GM23338 (cell line): ENCODE measurements around the gene KLHL12. TPM values are rescaled to one million over a fixed set of nuclear protein-coding genes. Genes with fewer than 3 reads are reported as not detected.

Experiments used
- ATAC-seq: fragments of 200-7000 bp; cut with Tn5 transposase; 3 replicates; pipeline ENCODE4 v1.9.1; 2020
- DNase-seq: peaks from one replicate; pipeline ENCODE4 v3.0.0-alpha.2; 2015; ENCODE audit warnings: low spot score
- H2AFZ ChIP-seq: fragments of 200-600 bp; sonication (generic); 2 replicates; pipeline ENCODE4 v1.8.0; 2016; ENCODE audit warnings: antibody characterized with exemption, mild to moderate bottlenecking, moderate library complexity
- H3F3A ChIP-seq: fragments of 200-600 bp; sonication (generic); replicated peaks from 2 replicates; pipeline ENCODE4 v1.8.0; 2017; ENCODE audit warnings: antibody characterized with exemption, mixed run types, low read depth
- H3K27ac ChIP-seq: fragments of 200-600 bp; sonication (generic); 2 replicates; pipeline ENCODE4 v1.6.1; 2016; ENCODE audit warnings: low read depth
- H3K27me3 ChIP-seq: fragments of 200-600 bp; sonication (generic); 2 replicates; pipeline ENCODE4 v1.8.0; 2016; ENCODE audit warnings: mild to moderate bottlenecking, mixed run types, moderate library complexity; ENCODE audit not compliant: insufficient read depth
- H3K36me3 ChIP-seq: fragments of 200-600 bp; sonication (generic); 2 replicates; pipeline ENCODE4 v1.8.0; 2016; ENCODE audit warnings: mild to moderate bottlenecking; ENCODE audit not compliant: insufficient read depth
- H3K4me1 ChIP-seq: fragments of 200-600 bp; sonication (generic); 2 replicates; pipeline ENCODE4 v1.8.0; 2016; ENCODE audit warnings: mild to moderate bottlenecking, moderate library complexity; ENCODE audit not compliant: insufficient read depth
- H3K4me2 ChIP-seq: fragments of 200-600 bp; sonication (generic); 2 replicates; pipeline ENCODE4 v1.7.1; 2017; ENCODE audit warnings: mixed run types
- H3K4me3 ChIP-seq: fragments of 200-600 bp; sonication (generic); 2 replicates; pipeline ENCODE4 v1.6.1; 2016; ENCODE audit warnings: mixed run types
- H3K79me2 ChIP-seq: fragments of 200-600 bp; sonication (generic); replicated peaks from 2 replicates; pipeline ENCODE4 v1.8.0; 2017; ENCODE audit warnings: mild to moderate bottlenecking; ENCODE audit not compliant: insufficient read depth
- H3K9me2 ChIP-seq: fragments of 200-600 bp; sonication (generic); 2 replicates; pipeline ENCODE4 v1.8.0; 2017; ENCODE audit not compliant: insufficient read depth
- H4K20me1 ChIP-seq: fragments of 200-600 bp; sonication (generic); replicated peaks from 2 replicates; pipeline ENCODE4 v1.8.0; 2017; ENCODE audit warnings: mild to moderate bottlenecking; ENCODE audit not compliant: insufficient read depth
- H3K27ac Mint-ChIP-seq: 2 replicates; pipeline ENCODE4 v1.8.0; 2020; ENCODE audit warnings: inconsistent platforms, mild to moderate bottlenecking, moderate library complexity, mixed read lengths
- H3K27me3 Mint-ChIP-seq: 3 replicates; pipeline ENCODE4 v1.8.0; 2022; ENCODE audit warnings: low read depth, mild to moderate bottlenecking, moderate library complexity, mixed read lengths, inconsistent platforms; ENCODE audit not compliant: insufficient read depth, poor library complexity
- H3K36me3 Mint-ChIP-seq: 3 replicates; pipeline ENCODE4 v1.8.0; 2021; ENCODE audit warnings: low read depth, mild to moderate bottlenecking, inconsistent platforms, moderate library complexity, mixed read lengths
- H3K4me1 Mint-ChIP-seq: 3 replicates; pipeline ENCODE4 v1.8.0; 2020; ENCODE audit warnings: mild to moderate bottlenecking, inconsistent platforms, mixed read lengths
- H3K4me3 Mint-ChIP-seq: 3 replicates; pipeline ENCODE4 v1.8.0; 2021; ENCODE audit warnings: moderate library complexity, mild to moderate bottlenecking, inconsistent platforms, mixed read lengths
- H3K9me3 Mint-ChIP-seq: 3 replicates; pipeline ENCODE4 v1.8.0; 2020; ENCODE audit warnings: moderate library complexity, mild to moderate bottlenecking, inconsistent platforms, mixed read lengths
- CREB1 ChIP-seq: fragments of 250-450 bp; sonication (Bioruptor Pico); IDR thresholded peaks from 2 replicates; pipeline ENCODE4 v1.5.0; 2020; ENCODE audit warnings: low read depth, mild to moderate bottlenecking, moderate library complexity
- ETS1 ChIP-seq: IDR thresholded peaks from 2 replicates; pipeline ENCODE4 v1.6.1; 2016; ENCODE audit warnings: antibody characterized with exemption
- EZH2 ChIP-seq: fragments of 200-600 bp; sonication (generic); IDR thresholded peaks from one replicate; pipeline ENCODE4 v1.8.0; 2017; ENCODE audit warnings: antibody characterized with exemption, mild to moderate bottlenecking, low read depth; ENCODE audit not compliant: unreplicated experiment
- EZH2phosphoT487 ChIP-seq: fragments of 200-600 bp; sonication (generic); IDR thresholded peaks from one replicate; pipeline ENCODE4 v1.8.1; 2018; ENCODE audit warnings: antibody characterized with exemption; ENCODE audit not compliant: unreplicated experiment
- JUNB ChIP-seq: IDR thresholded peaks from one replicate; pipeline ENCODE4 v1.6.1; 2016; ENCODE audit warnings: antibody characterized with exemption; ENCODE audit not compliant: unreplicated experiment
- NANOG ChIP-seq: IDR thresholded peaks from 2 replicates; pipeline ENCODE4 v1.6.1; 2016; ENCODE audit warnings: antibody characterized with exemption, borderline replicate concordance
- POLR2AphosphoS5 ChIP-seq: IDR thresholded peaks from 2 replicates; pipeline ENCODE4 v1.6.1; 2016; ENCODE audit warnings: antibody characterized with exemption, low read depth
- REST ChIP-seq: IDR thresholded peaks from one replicate; pipeline ENCODE4 v1.6.1; 2018; ENCODE audit warnings: antibody characterized with exemption; ENCODE audit not compliant: unreplicated experiment
- STAT1 ChIP-seq: IDR thresholded peaks from one replicate; pipeline ENCODE4 v1.6.1; 2016; ENCODE audit warnings: antibody characterized with exemption; ENCODE audit not compliant: unreplicated experiment
- ZNF114 ChIP-seq: fragments of 250-450 bp; sonication (Bioruptor Pico); IDR thresholded peaks from 2 replicates; pipeline ENCODE4 v1.5.0; 2020; ENCODE audit warnings: mild to moderate bottlenecking, moderate library complexity
- ZNF331 ChIP-seq: fragments of 250-450 bp; sonication (Bioruptor Pico); IDR thresholded peaks from 2 replicates; pipeline ENCODE4 v1.5.0; 2020; ENCODE audit warnings: low read depth, mild to moderate bottlenecking, moderate library complexity
- ZNF462 ChIP-seq: fragments of 250-450 bp; sonication (Bioruptor Pico); IDR thresholded peaks from 2 replicates; pipeline ENCODE4 v1.5.0; 2020; ENCODE audit warnings: mild to moderate bottlenecking, moderate library complexity
- polyA plus RNA-seq: library from polyadenylated mRNA; unstranded; fragments of >200 nt; fragmentation: Nextera tagmentation; extraction: Ambion mirVana; gene quantifications from 2 replicates; pipeline ENCODE4 v1.2.1, GENCODE V29; 2016
- total RNA-seq: library from RNA; depleted of rRNA; stranded (reverse); fragments of >200 nt; shearing (Covaris generic); gene quantifications from 2 replicates; pipeline ENCODE4 v1.2.3, GENCODE V29; 2014
- TF ChIP-seq, protein P1 (sequence below), 2 experiments: fragments of 200-600 bp in 1 of 2; sonication (generic) in 1 of 2; conservative IDR thresholded peaks; 2 replicates each; pipeline versions ENCODE4 v1.5.1 to v1.6.1; 2016 to 2017; ENCODE audit warnings: antibody characterized with exemption in 2 of 2, low read depth in 2 of 2, mild to moderate bottlenecking in 2 of 2, moderate library complexity in 1 of 2

KLHL12 gene
- total and polyA plus RNA-seq, 2 experiments from 2014 or later, result 14.6 to 27.5 TPM

DNA sequence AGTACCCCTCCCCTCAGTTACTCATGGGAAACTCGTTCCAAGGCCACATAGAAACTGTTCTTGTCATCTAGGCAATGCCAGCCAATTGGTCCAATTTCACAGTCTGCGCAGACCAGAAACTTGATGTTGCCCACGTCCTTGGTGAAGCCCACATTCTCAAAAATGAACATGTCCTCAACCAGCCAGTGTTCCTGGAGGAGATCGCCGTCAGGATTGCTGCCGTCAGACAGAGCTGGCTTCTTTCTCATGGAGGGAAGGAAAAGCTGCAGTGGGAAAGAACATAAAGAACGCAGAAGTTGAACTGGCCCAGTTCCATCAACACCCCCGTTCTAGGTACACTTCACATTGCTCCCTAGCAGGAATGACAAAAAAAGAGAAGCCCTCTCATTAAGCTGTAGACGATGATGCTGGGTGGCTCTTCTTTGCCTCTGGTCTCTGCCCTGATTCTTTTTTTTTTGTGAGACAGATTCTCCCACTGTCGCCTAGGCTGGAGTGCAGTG is 46.0 kb downstream of the KLHL12 start:
- H3K36me3 ChIP-seq, result no peaks in the 10 kb centered on the region
- H4K20me1 ChIP-seq, result no peaks in the 10 kb centered on the region; the same call in 1 of the 2 replicates
- 0 out of 2 replicates have a peak, but pooled peaks cover 7% of the 10 kb centered on the region for H3K79me2 ChIP-seq
- Mint-ChIP-seq H3K4me1 (peaks cover 5% of the 10 kb centered on the region), H3K27ac (no peak overlapping the region), H3K9me3 (no peaks in the 10 kb centered on the region), H3K36me3 (peaks cover 6% of the 10 kb centered on the region; the same call in 2 of the 3 replicates), H3K4me3 (no peak overlapping the region), H3K27me3 (no peaks in the 10 kb centered on the region)
- DNase-seq, result no peak
- no peak overlapping the region for H3K27ac ChIP-seq
- no peak overlapping the region for H3K4me2 ChIP-seq
- no peak overlapping the region for H2AFZ ChIP-seq
- peaks cover 3% of the 10 kb centered on the region; the same call in 1 of the 2 replicates for H3F3A ChIP-seq
- H3K4me1 ChIP-seq, result peaks cover 10% of the 10 kb centered on the region
- no peak for TF ChIP-seq EZH2phosphoT487
- TF ChIP-seq NANOG, result no peak
- no peak for TF ChIP-seq ETS1
- no peak for TF ChIP-seq POLR2AphosphoS5
- no peak for TF ChIP-seq EZH2
- no peak for TF ChIP-seq JUNB
- TF ChIP-seq STAT1, result no peak
- TF ChIP-seq REST, result no peak
- no peak for TF ChIP-seq CREB1 (CRISPR knock-in tag)
- no peak for TF ChIP-seq ZNF331 (CRISPR knock-in tag)
- TF ChIP-seq ZNF114 (CRISPR knock-in tag), result no peak
- no peak for TF ChIP-seq ZNF462
- TF ChIP-seq, protein P1, sequence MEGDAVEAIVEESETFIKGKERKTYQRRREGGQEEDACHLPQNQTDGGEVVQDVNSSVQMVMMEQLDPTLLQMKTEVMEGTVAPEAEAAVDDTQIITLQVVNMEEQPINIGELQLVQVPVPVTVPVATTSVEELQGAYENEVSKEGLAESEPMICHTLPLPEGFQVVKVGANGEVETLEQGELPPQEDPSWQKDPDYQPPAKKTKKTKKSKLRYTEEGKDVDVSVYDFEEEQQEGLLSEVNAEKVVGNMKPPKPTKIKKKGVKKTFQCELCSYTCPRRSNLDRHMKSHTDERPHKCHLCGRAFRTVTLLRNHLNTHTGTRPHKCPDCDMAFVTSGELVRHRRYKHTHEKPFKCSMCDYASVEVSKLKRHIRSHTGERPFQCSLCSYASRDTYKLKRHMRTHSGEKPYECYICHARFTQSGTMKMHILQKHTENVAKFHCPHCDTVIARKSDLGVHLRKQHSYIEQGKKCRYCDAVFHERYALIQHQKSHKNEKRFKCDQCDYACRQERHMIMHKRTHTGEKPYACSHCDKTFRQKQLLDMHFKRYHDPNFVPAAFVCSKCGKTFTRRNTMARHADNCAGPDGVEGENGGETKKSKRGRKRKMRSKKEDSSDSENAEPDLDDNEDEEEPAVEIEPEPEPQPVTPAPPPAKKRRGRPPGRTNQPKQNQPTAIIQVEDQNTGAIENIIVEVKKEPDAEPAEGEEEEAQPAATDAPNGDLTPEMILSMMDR (conservative IDR thresholded peaks at IDR 0.05; ENCODE audit: low read depth in 2 of 2), result no peak
- no peaks in the 10 kb centered on the region for H3K27me3 ChIP-seq
- no peak for ATAC-seq
- no peak overlapping the region for H3K4me3 ChIP-seq
- H3K9me2 ChIP-seq, result no peaks in the 10 kb centered on the region
